Esophagus squamous epithelium (tissue), 4 donors: ENCODE results near the gene ST6GAL1.

ENCODE experiments used
- CTCF ChIP-seq, 6 experiments: fragments of 450-650 bp in 4 of 6; fragments of 200-600 bp in 2 of 6; sonication (generic) in 2 of 6; IDR thresholded peaks; one replicate each; pipeline ENCODE4 v1.5.1; 2016 to 2019; ENCODE audit warnings: antibody characterized with exemption in 6 of 6, mild to moderate bottlenecking in 4 of 6, moderate library complexity in 4 of 6
- POLR2A ChIP-seq, 4 donors: fragments of 450-650 bp; IDR thresholded peaks; one replicate each; pipeline ENCODE4 v1.6.1; 2017; ENCODE audit warnings: antibody characterized with exemption in 4 of 4, mild to moderate bottlenecking in 4 of 4, moderate library complexity in 3 of 4

GRCh38 chr3:187031934-187032333 lies 101.6 kb downstream of the ST6GAL1 start:
- TF ChIP-seq POLR2A (IDR thresholded peaks at IDR 0.05), result no peak
- TF ChIP-seq CTCF (IDR thresholded peaks at IDR 0.05), result no peak
